K562 treated with DMSO at 1 percent for 48 hours (cell line): ENCODE data around the gene TUT1. TPM values are rescaled to one million over a fixed set of nuclear protein-coding genes. Genes with fewer than 3 reads are reported as not detected.

Source experiments
- total RNA-seq: library from RNA; unstranded; fragments of 300-600 nt; gene quantifications from 2 replicates; pipeline ENCODE4 v1.2.3, GENCODE V29; 2022; ENCODE audit warnings: low replicate concordance; ENCODE audit errors: extremely low read depth

TUT1 gene, protein sequence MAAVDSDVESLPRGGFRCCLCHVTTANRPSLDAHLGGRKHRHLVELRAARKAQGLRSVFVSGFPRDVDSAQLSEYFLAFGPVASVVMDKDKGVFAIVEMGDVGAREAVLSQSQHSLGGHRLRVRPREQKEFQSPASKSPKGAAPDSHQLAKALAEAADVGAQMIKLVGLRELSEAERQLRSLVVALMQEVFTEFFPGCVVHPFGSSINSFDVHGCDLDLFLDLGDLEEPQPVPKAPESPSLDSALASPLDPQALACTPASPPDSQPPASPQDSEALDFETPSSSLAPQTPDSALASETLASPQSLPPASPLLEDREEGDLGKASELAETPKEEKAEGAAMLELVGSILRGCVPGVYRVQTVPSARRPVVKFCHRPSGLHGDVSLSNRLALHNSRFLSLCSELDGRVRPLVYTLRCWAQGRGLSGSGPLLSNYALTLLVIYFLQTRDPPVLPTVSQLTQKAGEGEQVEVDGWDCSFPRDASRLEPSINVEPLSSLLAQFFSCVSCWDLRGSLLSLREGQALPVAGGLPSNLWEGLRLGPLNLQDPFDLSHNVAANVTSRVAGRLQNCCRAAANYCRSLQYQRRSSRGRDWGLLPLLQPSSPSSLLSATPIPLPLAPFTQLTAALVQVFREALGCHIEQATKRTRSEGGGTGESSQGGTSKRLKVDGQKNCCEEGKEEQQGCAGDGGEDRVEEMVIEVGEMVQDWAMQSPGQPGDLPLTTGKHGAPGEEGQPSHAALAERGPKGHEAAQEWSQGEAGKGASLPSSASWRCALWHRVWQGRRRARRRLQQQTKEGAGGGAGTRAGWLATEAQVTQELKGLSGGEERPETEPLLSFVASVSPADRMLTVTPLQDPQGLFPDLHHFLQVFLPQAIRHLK
- not detected in 2 replicates for total RNA-seq

DNA sequence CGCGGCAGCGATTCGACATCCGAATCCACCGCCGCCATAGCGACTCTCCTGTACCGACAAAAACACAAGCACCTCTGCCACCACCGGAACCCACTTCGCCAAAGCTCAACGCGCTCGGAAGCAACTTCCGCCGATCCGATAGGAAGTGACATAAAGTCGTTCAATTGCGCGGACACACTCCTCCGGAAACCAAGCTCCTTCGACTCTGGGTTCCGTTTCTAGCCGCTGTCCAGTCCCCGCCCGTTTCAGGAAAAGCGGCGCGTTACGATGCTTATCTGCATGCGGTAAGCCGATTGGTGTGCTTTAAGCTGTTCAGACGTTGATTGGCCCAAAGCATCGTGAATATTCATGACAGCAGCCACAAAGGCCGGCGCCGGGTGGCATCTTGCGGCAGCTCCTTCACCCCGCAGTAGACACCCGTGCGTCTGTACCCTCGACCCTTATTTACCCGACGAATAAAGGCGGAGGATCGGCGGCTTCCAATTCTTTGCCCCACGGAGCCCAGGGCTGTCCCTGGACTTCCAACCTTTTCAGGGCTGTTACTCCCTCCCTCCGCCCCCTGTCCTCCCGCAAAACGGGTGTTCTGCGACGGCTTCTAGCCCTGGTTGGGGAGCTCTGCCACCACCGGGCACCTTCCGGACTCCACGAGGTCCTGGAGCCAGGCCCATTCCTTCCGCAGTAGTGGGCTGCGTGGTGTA is at the start of gene TUT1:
Gene TUT1, minus strand, starts transcription at position 76 of the 698 bp plus-strand sequence. Its CDS starts 38 bp downstream, at position 38.

DNA sequence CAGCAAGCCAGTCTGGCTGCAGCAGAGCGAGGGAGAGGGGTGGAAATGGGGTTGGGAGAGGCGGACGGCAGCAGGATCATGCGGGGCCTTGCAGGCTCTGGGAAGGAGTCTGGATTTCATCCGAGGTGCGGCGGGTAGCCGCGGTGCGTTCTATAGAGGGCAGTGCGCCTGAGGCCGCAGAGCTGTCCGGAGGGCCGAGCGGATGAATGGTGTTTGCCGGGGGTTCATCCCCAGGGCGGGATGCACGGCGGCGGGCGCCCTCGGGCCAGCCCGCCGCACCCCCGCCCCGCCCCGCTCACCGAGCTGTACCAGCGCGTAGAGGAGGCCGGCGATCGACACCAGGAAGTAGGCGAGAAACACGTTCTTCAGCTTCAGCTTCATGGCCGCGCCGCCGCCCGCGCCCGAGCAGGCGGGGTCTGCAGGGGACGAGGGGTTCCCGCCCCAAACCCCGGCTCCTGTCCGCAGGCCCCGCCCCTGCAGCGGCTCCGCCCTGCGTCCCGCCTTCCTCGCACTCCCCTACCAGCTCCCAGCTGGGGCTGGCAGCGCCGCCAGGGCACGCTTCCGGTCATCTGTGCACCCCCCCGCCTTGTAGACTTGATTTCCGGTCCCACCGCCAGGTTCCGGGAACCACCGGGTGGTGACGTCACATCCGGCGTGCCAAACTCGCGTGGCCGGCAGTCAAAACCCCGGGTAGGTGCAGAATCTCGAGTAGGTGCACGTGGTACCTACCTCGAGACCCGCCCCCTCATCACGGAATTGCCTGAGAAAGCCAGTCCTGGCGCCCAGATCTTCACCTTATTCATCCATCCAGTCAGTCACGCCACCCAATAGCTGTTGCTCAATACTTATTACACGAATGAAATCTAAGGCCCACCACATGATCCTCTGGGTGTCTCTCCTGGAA is 30.5 kb upstream of the TUT1 start, which contains the start of gene B3GAT3:
Gene B3GAT3, minus strand, starts transcription at position 420 of the 904 bp plus-strand sequence. Its CDS starts 39 bp downstream, at position 381.

DNA sequence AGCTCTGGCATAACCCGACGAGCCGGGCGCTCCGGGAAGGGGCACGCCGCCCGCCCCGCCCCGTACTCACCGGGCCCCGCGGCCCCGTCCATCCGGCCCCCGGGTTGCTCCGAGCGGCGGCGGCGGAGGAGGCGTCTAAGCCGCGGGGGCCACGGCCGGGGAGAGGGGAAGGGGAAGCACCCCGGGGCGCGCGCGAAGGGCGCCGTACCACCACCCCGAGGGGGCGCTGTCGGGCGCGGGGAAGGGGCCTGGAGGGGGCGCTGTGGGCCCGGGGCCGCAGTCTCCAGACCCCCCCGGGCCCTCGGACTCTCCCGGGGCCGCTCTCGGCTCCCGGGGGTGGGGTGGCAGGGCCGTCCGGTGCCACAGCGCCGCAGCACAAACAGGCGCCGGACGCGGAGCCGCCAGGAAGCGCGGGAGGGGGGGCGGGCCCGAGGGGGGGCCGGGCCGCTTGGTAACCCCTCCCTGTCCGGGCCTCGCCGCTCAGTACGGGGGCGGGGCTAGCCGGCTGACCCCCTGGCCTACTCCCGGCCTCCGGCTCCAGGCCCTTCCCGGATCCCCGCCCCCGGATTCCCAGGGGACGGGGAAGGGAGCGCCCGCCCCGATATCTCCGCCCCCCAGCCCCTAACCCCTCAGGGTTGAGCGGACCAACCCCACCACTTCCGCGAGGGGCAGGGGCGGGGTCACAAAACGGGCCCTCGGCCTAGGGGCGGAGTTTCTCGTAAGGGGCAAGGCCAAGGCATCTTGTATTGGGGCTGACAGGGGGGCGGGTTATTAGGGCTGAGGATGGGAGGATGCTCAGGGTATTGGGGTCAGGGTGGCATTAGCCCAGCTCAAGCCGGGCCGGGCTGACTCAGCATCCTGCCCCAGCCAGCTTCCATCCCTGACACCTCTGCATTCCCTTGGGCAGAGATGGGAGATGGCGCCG is 21.3 kb upstream of the TUT1 start, which contains the start of the genes EML3 and ROM1:
Gene EML3, minus strand, starts transcription at position 410 of the 925 bp plus-strand sequence. Its CDS starts 318 bp downstream, at position 92.
Gene ROM1, plus strand, starts transcription at position 892 of the 925 bp plus-strand sequence. Its CDS starts 25 bp downstream, at position 917.

DNA sequence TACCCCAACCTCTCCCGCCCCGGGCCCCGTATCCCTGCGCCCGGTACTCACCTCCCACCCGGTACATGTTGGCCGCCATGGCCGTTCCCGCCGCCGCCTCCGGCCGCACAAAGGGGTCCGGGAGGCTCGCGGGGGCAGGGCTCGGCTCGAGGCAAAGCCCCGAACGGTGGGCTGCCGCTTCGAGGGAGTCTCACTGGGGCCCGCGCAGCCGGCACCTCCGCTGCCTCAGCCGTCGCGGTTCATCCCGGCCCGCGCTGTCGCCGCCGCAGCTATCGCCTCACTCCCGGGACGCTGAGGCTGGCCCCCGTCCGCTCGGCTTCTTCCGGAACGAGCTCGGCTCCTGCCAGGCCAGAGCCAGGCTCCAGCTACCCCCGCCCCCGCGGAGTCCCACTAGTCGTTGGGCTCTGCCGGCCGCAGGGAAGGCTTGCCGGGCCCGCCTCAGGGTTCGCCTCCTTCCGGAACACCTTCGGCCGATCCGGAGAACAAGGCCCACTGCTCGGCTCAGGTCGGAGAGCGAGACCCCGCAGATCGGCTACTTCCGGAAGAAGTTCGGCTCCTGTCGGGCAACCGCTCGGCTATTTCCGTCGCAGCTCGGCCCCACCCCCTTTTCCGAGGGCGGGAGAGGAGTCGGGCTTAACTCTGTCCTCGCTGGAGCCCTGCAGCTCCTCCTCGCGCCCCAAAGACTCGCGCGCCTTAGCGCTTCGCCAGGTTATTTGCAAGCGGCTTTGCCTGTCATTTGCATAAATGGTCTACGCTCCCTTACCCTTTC is 10.2 kb upstream of the TUT1 start, which contains the start of gene MTA2:
Gene MTA2, minus strand, starts transcription at position 494 of the 769 bp plus-strand sequence. Its CDS starts 415 bp downstream, at position 79.

DNA sequence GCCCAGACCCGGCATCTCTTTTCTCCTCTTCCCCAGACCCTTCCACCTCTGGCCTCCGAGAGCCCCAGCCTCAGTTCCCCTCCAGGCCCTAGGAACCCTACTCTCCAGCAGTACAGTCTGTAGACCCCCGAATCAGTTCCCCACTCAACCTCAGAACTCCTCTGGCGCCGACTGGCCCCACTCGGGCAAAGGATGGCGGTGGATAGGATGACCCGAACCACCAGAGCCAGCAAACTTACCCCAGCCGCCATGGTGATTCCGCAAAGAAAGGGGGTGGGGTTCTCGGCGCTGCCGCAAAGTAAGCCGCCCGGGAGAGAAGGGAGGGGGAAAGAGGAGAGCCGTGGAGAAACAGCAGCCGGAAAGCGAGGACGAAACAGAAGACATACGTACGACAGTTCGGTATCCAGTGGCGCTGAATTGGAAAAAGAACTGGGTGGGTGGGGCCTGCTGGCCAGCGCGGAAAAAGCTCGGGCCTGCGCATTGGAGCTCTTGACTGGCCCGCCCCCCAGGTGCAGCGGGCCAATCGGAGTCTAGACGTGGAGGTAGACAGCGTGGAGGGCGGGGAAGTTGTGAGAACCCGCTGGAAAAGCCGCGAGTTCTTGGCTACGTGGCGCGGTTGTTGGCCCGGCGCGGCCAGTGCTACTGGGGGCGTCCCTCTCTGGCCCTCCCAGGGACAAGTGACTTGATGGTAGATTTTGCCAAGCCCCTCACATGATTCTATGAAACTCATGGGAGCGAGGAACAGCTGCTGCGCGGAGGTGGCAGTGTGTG is 17.5 kb downstream of the TUT1 start, which contains the start of gene EEF1G:
Gene EEF1G, minus strand, starts transcription at position 300 of the 771 bp plus-strand sequence. Its CDS starts 49 bp downstream, at position 251.

DNA sequence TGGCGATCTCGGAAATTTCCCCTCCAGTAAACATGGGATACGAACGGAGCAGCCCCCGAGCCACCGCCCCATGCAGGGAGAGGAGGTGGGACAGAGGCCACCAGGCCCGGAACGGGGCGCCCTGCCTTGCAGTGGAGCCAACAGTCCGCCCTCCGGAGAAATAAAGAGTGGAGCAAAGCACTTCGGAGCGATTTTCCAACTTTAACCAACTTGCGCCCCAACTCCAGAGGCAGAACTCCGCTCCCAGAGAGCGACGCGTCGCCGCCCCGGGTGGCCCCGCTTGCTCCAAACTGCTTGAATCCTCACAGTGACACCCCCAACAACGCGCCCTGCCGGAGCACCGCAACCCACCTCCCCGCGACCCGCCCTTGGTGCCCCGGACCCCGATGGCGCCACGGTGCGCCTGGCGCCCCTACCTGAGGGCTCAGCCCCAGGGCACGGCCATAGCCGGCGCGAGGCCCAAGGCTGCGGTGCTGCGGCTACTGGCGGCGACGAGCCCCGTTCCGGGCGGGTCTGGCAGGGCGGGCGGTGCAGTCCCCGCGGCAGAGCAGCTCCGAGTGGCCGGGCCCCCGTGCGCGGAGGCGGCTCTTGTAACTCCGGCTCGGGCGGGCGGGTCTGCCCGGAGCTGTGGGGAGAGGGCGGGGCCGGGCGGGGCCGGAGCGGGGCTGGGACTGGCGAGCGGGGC is 44.9 kb downstream of the TUT1 start, which contains the start of gene AHNAK:
Gene AHNAK, minus strand, starts transcription at position 563 of the 685 bp plus-strand sequence. CDS start 10,708 bp downstream, outside the sequence.

Other genes with a start within 250 kb of the TUT1 start
- not detected in 2 replicates for gene SCGB1A1, start 172.5 kb downstream of the TUT1 start, total RNA-seq
- gene AHNAK, start 44.7 kb downstream of the TUT1 start, total RNA-seq, result not detected in 2 replicates
- 2,176 and 4,535 TPM in 2 replicates for gene EEF1G, start 17.6 kb downstream of the TUT1 start, total RNA-seq
- not detected in 2 replicates for gene MTA2, start 10.3 kb upstream of the TUT1 start, total RNA-seq
- gene EML3, start 21.3 kb upstream of the TUT1 start, total RNA-seq, result not detected in 2 replicates
- not detected in 2 replicates for gene ROM1, start 21.7 kb upstream of the TUT1 start, total RNA-seq
- gene B3GAT3, start 30.5 kb upstream of the TUT1 start, total RNA-seq, result not detected in 2 replicates
- 252 TPM in 1 of 2 replicates, not detected in the other for gene GANAB, start 55.1 kb upstream of the TUT1 start, total RNA-seq
- gene INTS5, start 61.8 kb upstream of the TUT1 start, total RNA-seq, result not detected in 2 replicates
- not detected in 2 replicates for gene C11orf98, start 73.7 kb upstream of the TUT1 start, total RNA-seq
- gene CSKMT, start 73.8 kb upstream of the TUT1 start, total RNA-seq, result not detected in 2 replicates
- gene UQCC3, start 80.2 kb upstream of the TUT1 start, total RNA-seq, result not detected in 2 replicates
- gene LBHD1, start 80.7 kb upstream of the TUT1 start, total RNA-seq, result not detected in 2 replicates
- 582 TPM in 1 of 2 replicates, not detected in the other for gene UBXN1, start 87.5 kb upstream of the TUT1 start, total RNA-seq
- gene LRRN4CL, start 98.0 kb upstream of the TUT1 start, total RNA-seq, result not detected in 2 replicates
- not detected in 2 replicates for gene BSCL2, start 115.9 kb upstream of the TUT1 start, total RNA-seq
- gene GNG3, start 116.2 kb upstream of the TUT1 start, total RNA-seq, result not detected in 2 replicates
- not detected in 2 replicates for gene HNRNPUL2, start 135.9 kb upstream of the TUT1 start, total RNA-seq
- gene TTC9C, start 137.0 kb upstream of the TUT1 start, total RNA-seq, result not detected in 2 replicates
- not detected in 2 replicates for gene ZBTB3, start 162.6 kb upstream of the TUT1 start, total RNA-seq
- not detected in 2 replicates for gene POLR2G, start 170.1 kb upstream of the TUT1 start, total RNA-seq
- gene TAF6L, start 179.9 kb upstream of the TUT1 start, total RNA-seq, result not detected in 2 replicates
- gene TMEM179B, start 195.9 kb upstream of the TUT1 start, total RNA-seq, result not detected in 2 replicates
- not detected in 2 replicates for gene TMEM223, start 200.5 kb upstream of the TUT1 start, total RNA-seq
- gene NXF1, start 213.9 kb upstream of the TUT1 start, total RNA-seq, result not detected in 2 replicates
- gene STX5, start 240.5 kb upstream of the TUT1 start, total RNA-seq, result 493 TPM in 1 of 2 replicates, not detected in the other
- gene TEX54, start 241.3 kb upstream of the TUT1 start, total RNA-seq, result not detected in 2 replicates
- not detected in 2 replicates for gene WDR74, start 248.1 kb upstream of the TUT1 start, total RNA-seq